ENCODE data around the gene AURKB. TPM values are rescaled to one million over a fixed set of nuclear protein-coding genes. Genes with fewer than 3 reads are reported as not detected.

The AURKB gene
- total RNA-seq, 1 experiment from 2014 or later: 209 TPM

GRCh38 chr17:8204761-8205555, 5.4 kb downstream of the AURKB start:
- BruUV-seq (replicated peaks): no TSS peak
- ChIA-PET POLR2A (ENCODE audit: low non-redundant PET) (no interaction called here), CTCF (no interaction called here)
- H3K9me3 ChIP-seq (ENCODE audit: low read depth, low read length, poor library complexity, severe bottlenecking): no peaks in the 10 kb centered on the region
- H3K27ac ChIP-seq (ENCODE audit: low read depth, low read length, poor library complexity, severe bottlenecking): no peak overlapping the region
- H3K27me3 ChIP-seq (replicated peaks; ENCODE audit: insufficient read depth, low read depth, low read length, poor library complexity): no peaks in the 10 kb centered on the region
- peaks cover 48% of the 10 kb centered on the region for H3K36me3 ChIP-seq (ENCODE audit: insufficient read depth, low read length, poor library complexity, severe bottlenecking)
- intact Hi-C loops (cut with micrococcal nuclease; ENCODE audit: unreplicated experiment): no loop called here
- H3K4me1 ChIP-seq (ENCODE audit: insufficient read depth, low read length, poor library complexity, severe bottlenecking): peaks cover 11% of the 10 kb centered on the region
- TF ChIP-seq EZH2 (IDR thresholded peaks at IDR 0.05; ENCODE audit: borderline replicate concordance, low read depth, low read length, poor library complexity, severe bottlenecking) (no peak), CTCF (conservative IDR thresholded peaks at IDR 0.05; ENCODE audit: low read depth, low read length) (no peak)
- no peak overlapping the region for H3K4me3 ChIP-seq (ENCODE audit: low read depth, low read length, poor library complexity, severe bottlenecking)
- DNase-seq (ENCODE audit: low spot score): no peak

DNA sequence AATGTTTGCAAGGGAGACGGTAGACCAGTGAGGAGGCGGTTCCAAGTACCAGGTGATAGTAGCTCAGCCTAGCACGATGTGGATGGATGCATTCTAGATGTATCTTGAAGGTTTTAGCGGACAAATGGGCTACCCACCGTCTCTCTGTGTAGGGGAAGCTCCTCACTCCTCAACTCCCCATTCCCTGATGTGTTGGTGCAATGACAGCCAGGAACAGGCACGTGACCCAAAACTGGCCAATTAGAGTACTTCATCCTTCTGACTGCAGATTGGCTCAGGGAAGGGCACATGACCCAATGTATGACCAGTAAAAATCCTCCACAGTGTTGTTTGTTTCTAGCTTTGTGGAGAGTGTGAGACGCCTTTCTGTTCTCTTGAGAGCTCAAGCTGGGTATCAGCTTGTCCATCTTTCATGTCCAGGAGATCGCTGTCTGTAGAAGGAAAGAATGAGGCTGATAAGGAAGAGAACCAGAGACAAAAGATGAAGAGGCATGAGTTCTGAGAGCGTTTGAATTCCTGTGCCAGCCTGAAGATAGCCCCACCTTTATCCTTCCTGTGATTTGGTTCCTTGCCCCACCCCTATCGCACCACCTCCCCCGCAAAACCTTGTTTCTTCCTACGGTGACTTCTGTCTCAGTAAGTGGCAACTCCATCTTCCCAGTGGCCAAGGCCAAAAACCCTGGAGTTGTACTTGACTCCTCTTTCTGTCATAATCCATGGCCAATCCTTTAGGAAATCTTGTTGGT, 18.1 kb downstream of the AURKB start:
- CTCF ChIA-PET: no interaction called here

DNA sequence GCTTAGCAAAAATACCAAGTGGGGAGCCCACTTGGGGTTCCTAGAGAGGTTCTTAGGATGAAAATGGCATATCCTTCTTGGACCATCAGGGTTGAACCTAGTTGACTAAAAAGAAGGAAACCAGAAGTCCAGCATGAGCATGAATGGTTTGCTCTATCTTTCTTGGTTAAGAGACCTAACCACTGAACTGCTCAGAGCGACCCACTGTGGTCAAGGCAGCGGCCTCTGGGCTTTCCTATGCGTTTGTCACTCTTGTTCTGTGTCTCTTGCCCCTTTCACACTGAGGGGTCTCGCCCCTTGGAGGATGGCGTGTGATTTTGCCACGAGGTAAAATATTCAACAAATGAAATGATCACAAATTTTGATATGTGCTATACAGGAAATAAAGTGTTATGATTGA, 19.9 kb downstream of the AURKB start:
- Histone ChIP-seq H3K27ac (ENCODE audit: low read depth, low read length, poor library complexity, severe bottlenecking) (no peak overlapping the region), H3K27me3 (replicated peaks; ENCODE audit: insufficient read depth, low read depth, low read length, poor library complexity) (no peaks in the 10 kb centered on the region), H3K36me3 (ENCODE audit: insufficient read depth, low read length, poor library complexity, severe bottlenecking) (no peaks in the 10 kb centered on the region), H3K4me3 (ENCODE audit: low read depth, low read length, poor library complexity, severe bottlenecking) (peak overlapping the region; percentile 82), H3K4me1 (ENCODE audit: insufficient read depth, low read length, poor library complexity, severe bottlenecking) (peaks cover 27% of the 10 kb centered on the region), H3K9me3 (ENCODE audit: low read depth, low read length, poor library complexity, severe bottlenecking) (no peaks in the 10 kb centered on the region)
- no TSS peak for BruUV-seq (replicated peaks)
- DNase-seq (ENCODE audit: low spot score): no peak
- TF ChIP-seq CTCF (conservative IDR thresholded peaks at IDR 0.05; ENCODE audit: low read depth, low read length) (no peak), EZH2 (IDR thresholded peaks at IDR 0.05; ENCODE audit: borderline replicate concordance, low read depth, low read length, poor library complexity, severe bottlenecking) (no peak)
- ChIA-PET CTCF (no interaction called here), POLR2A (ENCODE audit: low non-redundant PET) (interaction anchor here (0.7 to 1.1 kb wide), 3 partner anchors 18 to 20 kb away, joined by 4 to 5 read pairs (median 5); partner anchors contain the start of gene AURKB)
- intact Hi-C loops (cut with micrococcal nuclease; ENCODE audit: unreplicated experiment): no loop called here

More for the DNA sequence above, 18.1 kb downstream of the AURKB start:
- peak; percentile 96 for DNase-seq (ENCODE audit: low spot score)
- Histone ChIP-seq H3K9me3 (ENCODE audit: low read depth, low read length, poor library complexity, severe bottlenecking) (no peaks in the 10 kb centered on the region), H3K4me1 (ENCODE audit: insufficient read depth, low read length, poor library complexity, severe bottlenecking) (peaks cover 27% of the 10 kb centered on the region), H3K36me3 (ENCODE audit: insufficient read depth, low read length, poor library complexity, severe bottlenecking) (no peaks in the 10 kb centered on the region), H3K4me3 (ENCODE audit: low read depth, low read length, poor library complexity, severe bottlenecking) (peak overlapping the region; percentile 34), H3K27ac (ENCODE audit: low read depth, low read length, poor library complexity, severe bottlenecking) (peak overlapping the region; percentile 41), H3K27me3 (replicated peaks; ENCODE audit: insufficient read depth, low read depth, low read length, poor library complexity) (no peaks in the 10 kb centered on the region)
- TF ChIP-seq CTCF (conservative IDR thresholded peaks at IDR 0.05; ENCODE audit: low read depth, low read length): no peak
- TF ChIP-seq EZH2 (IDR thresholded peaks at IDR 0.05; ENCODE audit: borderline replicate concordance, low read depth, low read length, poor library complexity, severe bottlenecking): no peak
- POLR2A ChIA-PET (ENCODE audit: low non-redundant PET): interaction anchor here (0.6 to 1.2 kb wide), 4 partner anchors 9 to 248 kb away, joined by 3 to 6 read pairs (median 4); partner anchors contain the start of gene AURKB
- intact Hi-C loops (cut with micrococcal nuclease; ENCODE audit: unreplicated experiment): no loop called here
- no TSS peak for BruUV-seq (replicated peaks)

Data from A673 (cell line).